ENCODE data around the gene LINGO1.

LINGO1 gene

DNA sequence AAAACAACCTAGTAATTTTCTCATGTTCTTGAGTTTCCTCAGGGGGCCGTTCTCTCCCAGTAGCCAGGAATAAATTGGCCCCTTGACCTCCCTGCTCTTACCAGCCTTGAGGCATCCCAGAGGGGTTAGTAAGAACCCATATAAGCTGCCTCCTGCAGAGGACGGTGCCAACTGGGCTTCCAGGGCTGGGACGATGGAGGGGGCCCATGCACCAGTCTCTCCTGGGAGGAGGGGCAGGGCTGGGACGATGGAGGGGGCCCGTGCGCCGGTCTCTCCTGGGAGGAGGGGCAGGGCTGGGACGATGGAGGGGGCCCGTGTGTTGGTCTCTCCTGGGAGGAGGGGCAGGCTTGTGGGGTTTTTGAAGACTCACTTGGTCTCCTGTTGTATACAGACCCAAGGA lies 22.0 kb downstream of the LINGO1 start:
- TF ChIP-seq, protein P1, sequence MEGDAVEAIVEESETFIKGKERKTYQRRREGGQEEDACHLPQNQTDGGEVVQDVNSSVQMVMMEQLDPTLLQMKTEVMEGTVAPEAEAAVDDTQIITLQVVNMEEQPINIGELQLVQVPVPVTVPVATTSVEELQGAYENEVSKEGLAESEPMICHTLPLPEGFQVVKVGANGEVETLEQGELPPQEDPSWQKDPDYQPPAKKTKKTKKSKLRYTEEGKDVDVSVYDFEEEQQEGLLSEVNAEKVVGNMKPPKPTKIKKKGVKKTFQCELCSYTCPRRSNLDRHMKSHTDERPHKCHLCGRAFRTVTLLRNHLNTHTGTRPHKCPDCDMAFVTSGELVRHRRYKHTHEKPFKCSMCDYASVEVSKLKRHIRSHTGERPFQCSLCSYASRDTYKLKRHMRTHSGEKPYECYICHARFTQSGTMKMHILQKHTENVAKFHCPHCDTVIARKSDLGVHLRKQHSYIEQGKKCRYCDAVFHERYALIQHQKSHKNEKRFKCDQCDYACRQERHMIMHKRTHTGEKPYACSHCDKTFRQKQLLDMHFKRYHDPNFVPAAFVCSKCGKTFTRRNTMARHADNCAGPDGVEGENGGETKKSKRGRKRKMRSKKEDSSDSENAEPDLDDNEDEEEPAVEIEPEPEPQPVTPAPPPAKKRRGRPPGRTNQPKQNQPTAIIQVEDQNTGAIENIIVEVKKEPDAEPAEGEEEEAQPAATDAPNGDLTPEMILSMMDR (IDR thresholded peaks at IDR 0.05; ENCODE audit: low read depth, low read length, missing control alignments) = no peak
- DNase-seq = no peak
- no peaks in the 10 kb centered on the region for H3K27me3 ChIP-seq (replicated peaks)
- no peak overlapping the region for H3K4me3 ChIP-seq (ENCODE audit: low read depth, low read length)
- no peak overlapping the region for H3K27ac ChIP-seq
- in situ Hi-C loops (cut with HindIII; ENCODE audit: low pct_ligation_motif_present, low sequenced_read_pairs) = no loop called here
- H3K36me3 ChIP-seq (replicated peaks) = no peaks in the 10 kb centered on the region

DNA sequence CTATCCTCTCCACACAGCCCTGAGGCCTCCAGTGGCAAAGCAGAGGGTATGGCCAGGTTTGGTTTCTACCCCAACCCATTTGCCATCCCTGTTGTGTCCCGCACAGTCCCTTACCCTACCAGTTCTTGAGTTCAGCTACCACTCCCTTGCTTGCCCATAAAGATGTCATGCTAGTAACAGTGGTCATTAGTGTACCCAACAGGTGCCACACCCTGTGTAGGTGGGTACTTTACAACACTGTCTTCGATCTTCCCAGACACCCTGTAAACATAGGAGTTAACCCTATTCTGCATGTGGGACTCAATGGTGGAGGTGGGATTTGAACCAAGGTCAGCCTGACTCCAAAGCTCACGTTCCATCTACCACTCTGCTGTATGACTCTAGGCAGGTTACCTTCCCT lies 23.2 kb downstream of the LINGO1 start:
- Histone ChIP-seq H3K4me3 (ENCODE audit: low read depth, low read length) (no peak overlapping the region), H3K27me3 (replicated peaks) (no peaks in the 10 kb centered on the region), H3K36me3 (replicated peaks) (no peaks in the 10 kb centered on the region), H3K27ac (no peak overlapping the region)
- in situ Hi-C loops (cut with HindIII; ENCODE audit: low pct_ligation_motif_present, low sequenced_read_pairs) = no loop called here
- DNase-seq = no peak
- TF ChIP-seq, protein P1 (IDR thresholded peaks at IDR 0.05; ENCODE audit: low read depth, low read length, missing control alignments) = no peak

DNA sequence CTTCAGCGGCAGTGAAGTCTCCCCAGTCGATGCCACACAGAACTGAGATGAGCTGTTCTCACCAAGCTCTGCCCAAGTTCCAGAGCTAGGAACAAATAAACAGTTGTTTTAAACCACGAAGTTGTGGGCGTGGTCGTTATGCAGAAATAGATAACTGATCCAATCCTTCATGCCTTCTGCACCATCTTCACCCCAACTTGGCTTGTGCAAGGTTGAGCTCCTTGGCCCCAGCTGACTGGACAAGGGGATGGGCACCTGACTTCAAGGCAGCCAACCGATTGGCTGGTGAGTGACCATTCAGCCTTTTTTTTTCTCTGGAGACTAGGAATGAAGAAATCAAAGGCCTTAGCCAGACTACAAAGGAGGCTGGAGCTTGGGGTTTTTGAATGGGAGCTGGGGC lies 23.9 kb downstream of the LINGO1 start:
- H3K36me3 ChIP-seq (replicated peaks) = no peaks in the 10 kb centered on the region
- H3K27me3 ChIP-seq (replicated peaks) = no peaks in the 10 kb centered on the region
- in situ Hi-C loops (cut with HindIII; ENCODE audit: low pct_ligation_motif_present, low sequenced_read_pairs) = no loop called here
- no peak overlapping the region for H3K4me3 ChIP-seq (ENCODE audit: low read depth, low read length)
- TF ChIP-seq, protein P1 (IDR thresholded peaks at IDR 0.05; ENCODE audit: low read depth, low read length, missing control alignments) = no peak
- DNase-seq = no peak
- no peak overlapping the region for H3K27ac ChIP-seq

DNA sequence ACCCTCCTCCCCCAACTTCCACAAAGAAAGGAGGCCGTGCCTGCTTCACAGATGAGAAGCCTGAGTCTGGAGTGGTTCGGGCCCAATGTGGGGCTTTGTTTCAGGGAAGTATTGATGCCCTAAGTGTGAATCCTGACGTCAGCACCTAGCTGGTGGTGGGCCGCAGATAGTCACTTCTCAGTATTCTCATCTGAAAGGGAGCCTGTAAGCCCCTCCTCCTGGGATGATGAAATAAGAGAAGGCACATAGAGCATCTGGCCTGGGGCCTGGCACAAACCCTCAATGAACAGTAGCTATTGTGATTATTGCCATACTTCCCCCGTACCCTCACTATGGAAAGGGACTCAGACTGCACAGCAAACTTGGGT lies 24.8 kb downstream of the LINGO1 start:
- no peak overlapping the region for H3K27ac ChIP-seq
- H3K27me3 ChIP-seq (replicated peaks) = no peaks in the 10 kb centered on the region
- H3K4me3 ChIP-seq (ENCODE audit: low read depth, low read length) = no peak overlapping the region
- no peak for DNase-seq
- TF ChIP-seq, protein P1 (IDR thresholded peaks at IDR 0.05; ENCODE audit: low read depth, low read length, missing control alignments) = no peak
- no peaks in the 10 kb centered on the region for H3K36me3 ChIP-seq (replicated peaks)
- in situ Hi-C loops (cut with HindIII; ENCODE audit: low pct_ligation_motif_present, low sequenced_read_pairs) = no loop called here

DNA sequence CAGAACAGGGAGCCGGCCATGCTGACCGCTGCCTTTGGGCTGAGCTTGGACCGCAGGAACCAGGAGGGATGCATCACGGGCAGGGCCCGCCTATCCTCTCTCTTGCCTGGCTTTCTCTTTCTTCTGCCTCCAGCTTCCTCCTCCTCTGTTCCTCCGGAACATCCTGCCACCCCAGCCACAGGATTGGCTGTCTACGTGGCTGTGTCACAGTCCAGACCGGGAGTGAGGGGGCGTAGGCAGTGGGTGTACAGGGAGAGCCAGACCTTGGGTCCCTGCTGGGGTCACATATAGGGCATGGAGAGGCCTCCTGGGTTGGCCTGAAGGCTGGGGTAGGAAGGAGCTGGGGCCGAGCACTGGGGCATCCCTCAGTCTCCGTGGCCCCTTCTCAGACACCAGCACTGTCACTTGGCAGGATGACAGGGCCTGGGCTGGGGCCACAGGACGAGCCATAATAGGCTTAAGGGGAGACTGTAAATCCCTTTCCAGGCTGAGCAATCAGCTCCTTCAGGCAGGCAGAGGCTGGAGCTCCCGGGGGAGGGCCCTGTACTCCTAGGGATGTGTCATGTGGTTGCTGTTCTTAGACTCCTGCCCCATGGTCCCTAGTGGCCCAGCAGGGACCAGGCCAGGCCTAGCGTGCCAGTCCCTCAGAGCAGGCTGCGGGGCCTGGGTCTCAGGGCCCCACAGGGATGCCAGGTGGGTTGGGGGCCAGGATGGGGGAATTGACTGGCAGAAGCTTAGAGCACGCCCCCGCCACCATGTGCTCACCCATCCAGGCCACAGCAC lies 25.4 kb downstream of the LINGO1 start:
- peak; percentile 64 for DNase-seq
- TF ChIP-seq, protein P1 (IDR thresholded peaks at IDR 0.05; ENCODE audit: low read depth, low read length, missing control alignments) = no peak
- in situ Hi-C loops (cut with HindIII; ENCODE audit: low pct_ligation_motif_present, low sequenced_read_pairs) = no loop called here
- Histone ChIP-seq H3K27me3 (replicated peaks) (no peaks in the 10 kb centered on the region), H3K36me3 (replicated peaks) (no peaks in the 10 kb centered on the region), H3K4me3 (ENCODE audit: low read depth, low read length) (no peak overlapping the region), H3K27ac (peak overlapping the region; percentile 35)

All from brain microvascular endothelial cell (primary cell).